22Rv1 (cell line): ENCODE results near the gene BMPER.

Source experiments
- CTCF ChIP-seq: fragments of 450-650 bp; IDR thresholded peaks from 2 replicates; pipeline ENCODE4 v1.5.1; 2017; ENCODE audit warnings: mild to moderate bottlenecking
- ZFX ChIP-seq: fragments of 450-650 bp; IDR thresholded peaks from 2 replicates; pipeline ENCODE4 v1.6.1; 2017; ENCODE audit warnings: antibody characterized with exemption, borderline replicate concordance

- peak; percentile 80 for TF ChIP-seq CTCF
- TF ChIP-seq ZFX: no peak
These were observed 260.7 kb downstream of the BMPER start for GRCh38 chr7:34165927-34166550.
